ENCODE results near the gene FXYD6.

FXYD6 gene

DNA sequence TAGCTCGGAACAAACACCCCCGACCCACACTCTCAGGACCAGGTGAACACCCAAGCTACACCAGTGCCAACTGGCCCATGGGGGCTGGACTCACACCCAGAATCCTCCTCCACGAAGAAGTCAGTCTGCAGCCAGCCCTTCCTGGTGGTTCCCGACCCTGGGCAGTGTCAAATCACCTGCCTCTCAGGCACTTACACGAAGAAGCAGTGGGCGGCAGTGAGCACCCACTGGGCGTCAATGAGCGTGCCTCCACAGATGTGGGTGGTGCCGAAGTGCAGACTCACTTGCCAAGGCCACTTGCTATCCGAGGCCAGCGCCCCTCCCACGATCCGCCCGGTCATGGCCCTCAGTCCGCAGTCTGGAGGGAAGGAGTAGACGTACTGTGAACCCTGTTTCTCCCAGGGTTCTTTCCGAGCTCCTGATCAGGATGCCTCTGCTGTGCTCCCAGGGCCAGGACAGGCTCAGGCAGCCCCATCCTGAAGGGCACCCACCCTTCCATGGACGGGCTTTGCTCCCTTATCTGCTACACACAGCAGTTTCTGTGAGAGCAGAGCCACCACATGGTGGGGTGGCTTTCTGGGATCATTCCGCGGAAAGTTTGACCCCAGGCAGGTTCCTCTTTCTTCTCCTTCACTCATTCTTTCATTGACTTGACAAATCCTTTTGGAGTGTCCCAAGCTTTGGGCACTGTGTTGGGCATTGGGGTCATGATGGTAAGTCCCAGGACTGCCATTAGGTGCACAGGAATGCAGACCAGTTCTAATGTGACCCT is 33.3 kb upstream of the FXYD6 start:
- TF ChIP-seq CTCF (IDR thresholded peaks at IDR 0.05; ENCODE audit: low read depth, low read length) = no peak
- DNase-seq (ENCODE audit: extremely low read depth, low read depth) = no peak

GRCh38 chr11:117908959-117909610 is 32.6 kb upstream of the FXYD6 start:
- no peak for TF ChIP-seq CTCF (IDR thresholded peaks at IDR 0.05; ENCODE audit: low read depth, low read length)
- DNase-seq (ENCODE audit: extremely low read depth, low read depth) = no peak

DNA sequence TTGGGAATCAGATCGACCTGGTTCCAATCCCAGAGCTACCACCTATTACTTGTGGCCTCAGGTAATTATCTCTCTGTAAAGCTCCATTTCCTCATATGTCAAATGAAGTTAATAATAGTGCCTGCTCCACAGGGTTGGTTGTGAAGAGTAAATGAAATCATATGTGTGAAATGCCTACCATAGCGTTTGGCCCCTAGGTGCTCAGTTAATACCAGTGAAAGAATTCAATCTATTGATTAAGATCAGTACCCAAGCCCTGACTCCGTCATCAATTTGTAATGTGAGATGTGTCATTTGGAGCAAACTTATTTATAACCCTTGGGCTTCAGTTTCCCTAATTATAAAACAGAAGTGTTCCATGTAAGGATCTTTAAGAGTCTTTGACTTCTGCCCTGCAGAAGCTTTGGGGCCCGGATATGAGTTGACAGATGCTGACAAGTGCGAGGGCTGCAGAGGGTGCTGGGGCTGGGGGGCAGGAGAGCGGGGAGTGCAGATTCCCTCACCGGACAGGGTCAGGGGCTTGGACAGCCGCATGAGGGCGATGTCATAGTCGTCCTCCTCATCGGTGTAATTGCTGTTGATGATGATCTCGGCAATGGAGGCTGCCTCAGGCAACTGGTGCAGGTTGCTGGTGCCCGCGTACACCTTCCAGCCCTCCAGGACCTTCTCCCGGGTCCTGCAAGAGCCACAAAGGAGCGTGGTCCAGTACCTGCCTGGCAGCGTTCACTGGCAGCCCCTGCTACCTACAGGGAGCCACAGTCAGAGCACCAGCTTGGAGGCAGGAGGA is 31.8 kb upstream of the FXYD6 start:
- no peak for TF ChIP-seq CTCF (IDR thresholded peaks at IDR 0.05; ENCODE audit: low read depth, low read length)
- no peak for DNase-seq (ENCODE audit: extremely low read depth, low read depth)

DNA sequence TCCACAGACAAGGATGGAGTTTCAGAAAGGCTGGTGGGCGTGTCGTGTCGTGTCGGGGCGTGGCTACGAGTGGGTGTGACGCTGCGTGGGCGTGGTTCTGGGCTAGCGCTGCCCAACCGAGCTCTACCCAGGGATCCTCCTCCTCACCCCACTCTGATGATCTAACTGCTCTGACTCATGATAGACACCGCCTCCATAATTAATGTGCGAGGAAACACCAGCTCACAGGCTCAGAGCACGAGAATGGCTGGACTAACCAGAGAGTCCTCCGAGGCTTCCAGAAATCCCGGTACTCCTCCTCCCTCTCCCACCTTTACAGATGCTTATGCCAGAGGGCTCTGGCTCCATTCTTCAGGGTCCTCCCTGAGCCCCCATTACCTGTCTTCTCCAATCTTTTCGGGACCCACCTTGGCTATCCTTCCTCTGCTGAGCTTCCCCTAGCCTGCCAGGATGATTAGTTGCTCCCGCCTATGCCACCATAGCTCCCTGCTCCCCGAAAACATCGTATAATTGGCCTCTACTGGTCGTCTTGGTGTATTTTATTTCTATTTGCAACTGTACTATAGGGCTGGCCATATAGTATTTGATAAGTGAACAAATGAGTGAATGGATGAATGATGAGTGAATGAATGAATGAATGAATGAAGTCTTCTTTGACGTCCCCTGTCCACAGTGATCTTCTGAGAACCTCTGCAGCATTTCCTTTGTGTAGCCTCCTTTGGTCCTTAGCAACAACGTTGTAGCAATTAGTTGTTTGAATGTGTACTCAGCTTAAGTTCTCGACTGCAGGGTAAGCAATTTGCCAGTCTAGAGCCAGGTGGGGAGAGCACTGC is 31.0 kb upstream of the FXYD6 start:
- no peak for TF ChIP-seq CTCF (IDR thresholded peaks at IDR 0.05; ENCODE audit: low read depth, low read length)
- peak; percentile 59 for DNase-seq (ENCODE audit: extremely low read depth, low read depth)

DNA sequence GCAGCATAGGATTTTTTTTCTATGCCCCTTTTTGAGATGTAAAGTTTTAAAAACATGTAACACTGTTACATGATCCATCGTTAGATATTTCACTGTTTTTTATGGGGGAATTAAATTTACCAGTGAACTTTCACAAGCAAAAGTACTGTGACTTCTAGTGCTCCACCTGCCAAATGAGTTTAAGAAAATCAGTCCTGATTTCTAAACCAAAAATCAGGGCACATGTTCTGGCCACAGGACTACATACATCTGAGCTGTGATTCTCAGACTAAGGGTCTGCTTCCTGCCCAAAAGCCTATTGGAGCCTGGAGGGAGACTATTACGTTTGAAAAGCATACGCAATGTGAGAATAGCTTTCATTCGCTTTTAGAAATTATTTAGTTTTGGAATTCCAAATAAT is 30.3 kb upstream of the FXYD6 start:
- TF ChIP-seq CTCF (IDR thresholded peaks at IDR 0.05; ENCODE audit: low read depth, low read length) = no peak

GRCh38 chr11:117906126-117906525 is 29.7 kb upstream of the FXYD6 start:
- TF ChIP-seq CTCF (IDR thresholded peaks at IDR 0.05; ENCODE audit: low read depth, low read length) = no peak

More for the DNA sequence above, 30.3 kb upstream of the FXYD6 start:
- DNase-seq (ENCODE audit: extremely low read depth, low read depth) = no peak

More at GRCh38 chr11:117906126-117906525, 29.7 kb upstream of the FXYD6 start:
- no peak for DNase-seq (ENCODE audit: extremely low read depth, low read depth)

Data from AG09319 (cell line).